Retinal pigment epithelial cell (primary cell): ENCODE data around the gene GCAT.

Experiments used
- DNase-seq: peaks from one replicate; pipeline ENCODE4 v3.0.0-alpha.2; 2010; ENCODE audit warnings: low read depth
- H3K4me3 ChIP-seq: 2 replicates; pipeline ENCODE4 v1.5.1; 2011; ENCODE audit warnings: mild to moderate bottlenecking, low read length, control low read depth, moderate library complexity
- CTCF ChIP-seq: conservative IDR thresholded peaks from 2 replicates; pipeline ENCODE4 v1.5.1; 2011; ENCODE audit warnings: low read depth, low read length, control low read depth, inconsistent platforms

The GCAT gene

GRCh38 chr22:37807410-37808293, at the start of gene GCAT:
Gene GCAT, plus strand, starts transcription at chr22:37807934. Its CDS starts 34 bp downstream, at chr22:37807968.
- TF ChIP-seq CTCF: no peak
- DNase-seq: peak; percentile 83
- H3K4me3 ChIP-seq: peak within 1 kb of the TSS; percentile 70

GRCh38 chr22:37758694-37759093, 49.0 kb upstream of the GCAT start:
- DNase-seq: no peak
- no peak overlapping the region for H3K4me3 ChIP-seq
- TF ChIP-seq CTCF: no peak

GRCh38 chr22:37759281-37759680, 48.5 kb upstream of the GCAT start:
- H3K4me3 ChIP-seq: no peak overlapping the region
- TF ChIP-seq CTCF: no peak

GRCh38 chr22:37760152-37760551, 47.6 kb upstream of the GCAT start:
- no peak for TF ChIP-seq CTCF
- H3K4me3 ChIP-seq: no peak overlapping the region
- DNase-seq: no peak

More at GRCh38 chr22:37759281-37759680, 48.5 kb upstream of the GCAT start:
- no peak for DNase-seq

GRCh38 chr22:37762389-37762836, 45.3 kb upstream of the GCAT start:
- DNase-seq: no peak
- no peak overlapping the region for H3K4me3 ChIP-seq
- no peak for TF ChIP-seq CTCF

- no peak for DNase-seq
- TF ChIP-seq CTCF: no peak
- H3K4me3 ChIP-seq: no peak overlapping the region
Observed at GRCh38 chr22:37763012-37763411, 44.7 kb upstream of the GCAT start.

GRCh38 chr22:37763652-37764051, 44.1 kb upstream of the GCAT start:
- no peak for TF ChIP-seq CTCF
- no peak for DNase-seq
- H3K4me3 ChIP-seq: no peak overlapping the region
